NCI-H69 (cell line): Measurements from ENCODE around the gene SUGCT.
"Not testable (repeated sequence)": the region's sequence is repeated elsewhere in the genome, so short reads cannot be mapped to it uniquely, and the experiment has no call there.

Source experiments
- DNase-seq: peaks from one replicate; lab custom pipeline; 2025; lab: John Stamatoyannopoulos, UW

The SUGCT gene

DNA sequence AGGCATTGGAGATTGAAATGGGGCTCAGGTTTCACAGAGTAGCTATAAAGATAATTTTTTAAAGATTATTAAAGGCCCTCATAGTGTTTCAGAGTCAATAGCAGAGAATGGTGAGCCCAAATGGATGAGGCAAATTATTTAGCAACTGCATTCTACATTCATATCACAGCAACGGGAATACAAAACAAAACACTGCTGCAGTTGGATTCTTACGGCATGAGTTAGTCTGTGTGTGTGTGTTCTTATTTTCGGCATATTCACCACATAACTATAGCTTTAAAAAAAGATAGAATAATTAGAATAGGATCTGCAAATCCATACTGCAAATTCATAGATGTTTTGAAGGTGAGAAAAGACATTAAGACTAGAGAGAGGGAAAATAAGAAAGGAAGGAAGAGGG is 66.0 kb downstream of the SUGCT start:
- DNase-seq = no peak

DNA sequence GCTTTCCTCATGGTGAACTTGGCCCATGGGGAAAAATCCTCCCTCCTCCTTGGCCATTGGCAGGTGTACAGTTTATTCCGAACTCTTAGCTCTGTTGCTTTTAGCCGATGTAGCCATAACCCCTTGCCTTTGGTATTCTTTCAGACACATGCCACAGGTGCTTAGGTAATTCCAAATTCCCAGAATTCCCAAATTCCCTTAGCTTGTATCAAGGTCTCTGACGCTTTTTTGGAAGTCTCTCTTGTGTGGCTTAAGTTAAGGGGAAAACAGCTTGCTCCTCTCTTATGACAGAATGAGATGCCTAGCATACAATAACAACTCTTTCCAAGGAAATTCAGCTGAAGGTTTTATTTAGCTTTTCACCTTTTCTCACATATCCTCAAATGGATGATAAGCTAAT is 68.0 kb downstream of the SUGCT start:
- no peak for DNase-seq

DNA sequence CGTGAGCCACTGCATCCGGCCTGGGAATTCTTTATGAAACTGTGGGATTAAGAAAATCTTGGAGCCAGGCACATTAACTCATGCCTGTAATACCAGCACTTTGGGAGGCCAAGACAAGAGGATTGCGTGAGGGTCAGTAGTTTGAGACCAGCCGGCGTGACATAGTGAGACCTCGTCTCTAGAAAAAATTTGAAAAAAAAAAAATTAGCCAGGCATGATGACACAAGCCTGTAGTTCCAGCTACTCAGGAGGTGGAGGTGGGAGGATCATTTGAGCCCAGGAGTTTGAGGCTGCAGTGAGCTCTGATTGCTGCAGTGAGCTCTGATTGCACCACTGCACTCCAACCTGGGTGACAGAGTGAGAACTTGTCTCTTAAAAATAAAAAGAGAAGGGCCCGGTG is 69.8 kb downstream of the SUGCT start:
- no peak for DNase-seq

DNA sequence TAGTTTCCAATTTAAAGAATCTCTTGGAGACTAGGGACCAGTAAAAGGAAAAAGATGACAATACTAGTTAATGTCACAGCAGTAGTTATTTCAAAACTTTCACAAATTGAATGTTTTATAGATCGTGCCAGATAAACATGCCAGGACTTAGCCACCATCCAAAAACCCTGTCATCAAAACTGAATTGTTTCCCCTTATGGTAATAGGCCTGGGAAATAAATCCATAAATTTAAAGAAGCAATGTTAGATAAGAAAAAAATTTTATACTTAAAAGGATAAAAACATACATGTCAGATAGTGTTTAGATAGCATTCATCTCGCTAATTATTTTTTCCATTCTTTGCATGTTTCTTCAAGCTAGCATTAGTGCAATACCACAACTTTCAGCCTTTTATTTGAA is 71.2 kb downstream of the SUGCT start:
- no peak for DNase-seq

DNA sequence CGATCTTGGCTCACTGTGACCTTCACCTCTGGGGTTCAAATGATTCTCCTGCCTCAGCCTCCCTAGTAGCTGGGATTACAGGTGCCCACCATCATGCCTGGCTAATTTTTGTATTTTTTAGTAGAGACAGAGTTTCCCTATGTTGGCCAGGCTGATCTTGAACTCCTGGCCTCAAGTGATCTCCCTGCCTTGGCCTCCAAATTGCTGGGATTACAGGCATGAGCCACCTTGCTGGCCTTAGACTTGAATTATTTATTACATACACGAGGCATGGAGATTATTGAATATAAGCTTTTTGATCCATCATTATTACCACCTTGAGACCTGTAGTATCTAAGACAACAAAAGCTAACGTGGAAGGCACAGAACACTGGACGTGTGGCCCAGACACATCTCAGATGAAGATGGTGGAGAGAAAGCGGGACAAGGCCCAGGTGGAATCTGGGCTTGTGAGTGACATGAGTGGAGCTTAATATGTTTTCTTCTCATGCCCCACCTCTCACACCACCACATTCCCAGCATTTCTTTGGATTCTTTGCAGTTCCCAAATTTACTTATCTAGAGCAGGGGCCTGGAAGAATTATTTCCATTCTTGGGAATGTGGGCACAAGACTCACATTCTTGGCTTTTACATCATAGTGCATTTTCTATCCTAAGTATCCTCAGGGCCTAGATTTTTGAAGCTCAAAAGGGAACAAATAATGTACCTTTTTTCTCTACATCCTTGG is 76.6 kb downstream of the SUGCT start:
- no peak for DNase-seq

DNA sequence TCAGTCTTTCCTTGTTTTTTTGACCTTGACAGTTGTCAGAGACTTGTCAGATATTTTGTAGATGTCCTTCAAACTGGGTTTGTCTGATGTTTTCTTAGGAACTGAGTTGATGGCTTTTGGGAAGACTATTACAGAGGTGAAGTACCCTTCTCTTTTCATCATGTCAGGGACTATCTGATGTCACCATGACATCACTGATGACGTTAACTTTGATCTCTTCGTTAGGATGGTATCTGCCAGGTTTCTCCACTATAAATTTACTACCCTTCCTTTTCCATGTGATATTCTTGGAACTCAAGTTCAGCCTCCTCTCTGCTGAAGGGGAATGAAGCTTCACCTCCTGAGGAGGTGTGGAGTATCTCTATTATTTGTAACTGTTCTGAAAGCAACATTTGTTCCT is 78.5 kb downstream of the SUGCT start:
- DNase-seq = no peak

DNA sequence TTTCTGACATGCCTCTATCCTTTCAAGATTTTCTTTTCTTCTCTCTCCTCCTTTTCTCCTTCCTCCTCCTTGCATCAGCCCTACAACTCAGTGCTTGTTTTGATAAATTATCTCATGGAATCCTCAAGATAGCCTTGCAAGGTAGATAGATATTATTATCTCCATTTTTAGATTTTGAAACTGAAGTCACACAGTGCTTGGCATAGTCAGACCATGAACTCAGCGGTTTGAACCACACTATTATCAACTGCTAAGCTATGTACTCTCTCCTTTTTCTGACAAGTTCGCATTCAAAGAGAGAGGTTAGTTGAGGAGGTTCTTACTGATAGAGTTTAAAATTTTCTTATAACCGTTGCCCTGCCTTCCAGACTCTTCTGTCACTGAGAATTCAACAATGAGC is 79.1 kb downstream of the SUGCT start:
- no peak for DNase-seq

DNA sequence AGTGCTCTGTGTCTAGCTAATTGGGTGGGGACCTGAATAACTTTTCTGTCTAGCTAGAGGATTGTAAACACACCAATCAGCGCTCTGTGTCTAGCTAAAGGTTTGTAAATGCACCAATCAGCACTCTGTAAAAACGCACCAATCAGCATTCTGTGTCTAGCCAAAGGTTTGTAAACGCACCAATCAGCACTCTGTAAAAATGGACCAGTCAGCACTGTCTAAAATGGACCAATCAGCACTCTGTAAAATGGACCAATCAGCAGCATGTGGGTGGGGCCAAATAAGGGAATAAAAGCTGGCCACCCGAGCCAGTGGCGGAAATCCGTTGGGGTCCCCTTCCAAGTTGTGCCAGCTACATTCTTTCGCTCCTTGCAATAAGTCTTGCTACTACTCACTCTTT is 83.8 kb downstream of the SUGCT start:
- not testable (repeated sequence) for DNase-seq

DNA sequence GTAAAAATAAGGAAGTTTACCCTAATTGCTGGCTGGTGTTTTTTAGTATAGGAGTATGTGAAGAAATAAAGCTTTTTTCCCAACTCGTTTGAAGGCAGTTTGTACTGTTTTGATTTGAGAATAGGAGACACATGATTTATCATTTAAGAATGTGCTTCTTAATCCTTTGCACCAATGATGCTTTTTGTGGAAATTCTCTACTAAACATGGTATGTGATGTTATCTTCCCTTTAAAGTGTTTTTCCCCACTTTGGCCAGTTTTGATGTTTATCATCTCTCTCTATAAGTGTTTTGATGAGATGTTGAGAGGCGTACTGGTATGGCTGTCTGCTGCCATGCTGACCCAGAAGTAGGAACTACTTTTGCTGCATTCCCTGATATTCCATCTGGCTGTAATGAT is 85.1 kb downstream of the SUGCT start:
- no peak for DNase-seq

DNA sequence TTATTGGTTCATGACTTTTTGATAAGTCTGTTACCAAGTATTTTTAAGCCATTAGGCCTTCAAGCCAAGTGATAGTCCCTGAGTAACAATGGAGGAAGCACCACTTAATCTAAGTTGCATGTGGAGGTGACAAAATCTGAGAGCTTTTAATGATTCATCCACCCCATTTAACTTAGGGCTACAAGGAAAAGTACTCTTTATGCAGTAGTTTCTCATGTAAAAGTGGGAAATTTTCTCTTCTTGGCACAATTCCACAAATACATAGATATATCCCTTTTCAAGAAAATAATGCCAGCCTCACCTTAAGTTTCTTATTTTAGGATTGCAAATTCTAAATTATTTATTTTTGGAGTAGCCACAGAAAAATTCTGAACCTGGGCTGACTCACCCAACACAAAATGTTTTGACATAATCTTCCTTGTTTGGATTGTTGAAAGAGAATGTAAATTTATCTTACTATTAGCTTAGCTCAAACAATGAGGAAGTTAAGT is 85.7 kb downstream of the SUGCT start:
- DNase-seq = no peak

DNA sequence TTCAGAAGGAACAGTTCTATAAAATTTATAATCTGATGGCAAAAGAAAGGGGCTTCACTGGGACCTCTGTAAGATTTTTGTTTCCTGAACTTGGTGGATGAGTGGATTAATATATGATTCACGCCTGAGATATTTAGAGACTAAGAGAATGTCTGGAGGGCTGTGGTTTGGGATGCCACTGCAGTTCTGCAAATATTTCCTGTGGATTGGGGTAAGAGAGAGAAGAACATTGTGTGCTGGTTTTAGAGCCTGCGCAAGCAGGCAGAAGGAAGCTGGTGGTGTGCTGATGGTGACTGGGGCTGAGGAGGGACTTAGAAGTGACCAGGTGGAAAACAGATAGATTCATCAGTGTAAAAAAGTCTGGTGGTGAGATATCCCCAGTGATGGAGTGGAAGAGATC is 87.0 kb downstream of the SUGCT start:
- no peak for DNase-seq

DNA sequence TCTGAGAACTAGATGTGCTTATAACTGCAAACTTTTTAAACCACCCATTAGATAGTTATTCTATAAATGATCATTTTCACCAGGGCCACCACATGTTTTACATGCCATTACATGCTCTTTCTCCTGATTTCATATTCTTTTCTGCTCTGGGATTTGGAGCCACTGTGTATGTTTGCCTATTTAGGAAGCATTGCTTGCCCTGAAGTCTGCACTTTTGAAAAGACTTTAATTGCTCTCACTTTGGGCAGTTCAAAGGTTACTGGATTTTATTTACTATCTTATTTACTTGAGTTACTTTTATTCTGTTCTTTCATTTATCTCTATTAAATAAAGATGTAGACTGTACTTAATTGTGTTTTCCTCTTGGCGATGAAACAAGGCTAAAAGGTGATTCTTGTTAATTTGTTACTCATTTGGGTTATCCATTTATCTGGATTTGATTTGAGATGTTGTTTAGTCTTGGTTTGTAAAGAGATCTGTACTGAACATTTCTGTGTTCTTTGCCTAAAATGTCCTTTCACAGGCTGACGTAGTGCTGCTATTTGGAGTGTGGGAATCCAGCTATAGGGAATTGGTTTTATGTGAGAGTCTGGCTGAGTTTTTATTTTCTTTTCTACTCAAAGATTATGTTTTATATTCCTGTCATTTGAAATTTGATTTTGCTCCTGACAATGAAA is 88.8 kb downstream of the SUGCT start:
- no peak for DNase-seq

DNA sequence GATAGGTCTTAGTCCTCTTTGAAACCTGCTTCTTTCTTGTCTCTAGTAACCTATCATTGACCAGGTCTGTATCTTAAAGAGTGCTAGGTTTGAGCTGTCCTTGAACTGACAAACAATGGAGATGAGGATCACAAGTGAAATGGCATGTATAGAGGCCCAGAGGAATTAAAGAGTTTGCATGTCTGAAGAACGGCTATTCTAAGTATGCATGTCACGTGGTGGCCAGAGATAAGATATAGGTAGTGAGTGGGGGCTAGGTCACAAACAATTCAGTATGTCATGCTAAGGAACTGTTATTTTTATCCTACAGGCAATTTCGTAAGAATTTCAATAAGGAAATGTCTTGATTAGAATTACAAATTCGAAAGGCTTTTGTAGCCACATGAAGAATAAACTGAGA is 95.3 kb downstream of the SUGCT start:
- no peak for DNase-seq

DNA sequence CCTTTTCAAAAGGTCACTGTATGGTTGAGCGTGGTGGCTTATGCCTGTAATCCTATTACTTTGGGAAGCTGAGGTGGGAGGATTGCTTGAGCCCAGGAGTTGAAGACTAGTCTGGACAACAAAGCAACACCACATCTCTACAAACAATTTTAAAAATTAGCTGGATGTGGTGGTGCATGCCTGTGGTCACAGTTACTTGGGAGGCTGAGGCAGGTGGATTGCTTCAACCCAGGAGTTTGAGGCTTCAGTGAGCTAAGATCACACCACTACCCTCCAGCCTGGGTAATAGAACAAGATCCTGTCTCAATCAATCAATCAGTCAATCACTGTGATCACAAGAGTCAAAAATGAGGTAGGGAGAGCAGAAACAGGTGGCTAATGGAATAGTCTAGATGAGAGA is 97.0 kb downstream of the SUGCT start:
- DNase-seq = no peak

DNA sequence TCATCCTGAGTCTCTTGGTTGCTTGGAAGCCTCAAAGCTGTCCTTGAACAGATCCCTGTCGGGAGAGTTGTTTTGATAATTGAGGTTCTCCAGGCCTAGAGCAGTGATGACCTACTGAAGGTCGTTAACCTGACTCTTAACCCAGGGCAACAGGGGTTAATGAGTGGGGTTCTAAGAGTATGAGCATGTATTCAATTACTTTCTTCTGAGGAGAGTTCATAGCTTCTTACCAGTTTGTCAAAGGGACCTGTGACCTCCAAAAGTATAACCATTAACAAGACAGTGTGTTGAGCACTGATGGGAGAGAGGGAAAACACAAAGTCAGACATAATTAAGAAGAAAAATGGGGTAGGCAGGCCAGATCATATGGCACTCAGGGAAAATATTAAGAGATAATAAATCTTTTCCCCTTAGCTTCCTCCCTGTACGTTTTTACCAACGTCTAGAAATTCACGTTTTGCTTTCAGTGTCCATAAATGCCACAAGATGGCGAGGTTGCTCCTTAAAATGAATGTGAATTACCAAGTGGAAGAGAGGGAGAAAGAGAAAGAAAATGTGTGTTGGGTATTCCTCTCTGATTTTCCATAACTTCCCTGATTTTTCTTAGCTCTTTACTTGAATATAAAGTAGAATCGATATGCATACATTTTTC is 97.6 kb downstream of the SUGCT start:
- DNase-seq = peak; percentile 49

DNA sequence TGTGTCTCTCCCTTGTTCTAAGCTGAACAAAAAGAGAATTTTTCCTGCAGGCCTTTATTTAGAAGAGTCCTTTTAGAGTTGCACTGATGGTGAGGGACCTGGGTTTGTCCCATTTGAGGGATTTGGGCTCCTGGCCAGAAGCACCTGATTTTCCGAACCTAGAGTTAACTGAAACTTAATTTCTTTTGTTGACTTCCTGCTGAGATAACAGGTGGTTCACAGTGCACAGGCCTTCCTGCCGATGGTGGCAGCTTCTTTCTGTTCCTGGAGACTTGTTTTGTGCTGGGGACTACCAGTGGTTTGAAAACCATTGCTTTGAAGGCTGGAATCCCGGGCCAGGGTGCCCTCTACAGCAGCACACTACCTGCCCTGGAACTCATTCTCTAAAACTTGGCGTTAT is 99.2 kb downstream of the SUGCT start:
- DNase-seq = no peak

DNA sequence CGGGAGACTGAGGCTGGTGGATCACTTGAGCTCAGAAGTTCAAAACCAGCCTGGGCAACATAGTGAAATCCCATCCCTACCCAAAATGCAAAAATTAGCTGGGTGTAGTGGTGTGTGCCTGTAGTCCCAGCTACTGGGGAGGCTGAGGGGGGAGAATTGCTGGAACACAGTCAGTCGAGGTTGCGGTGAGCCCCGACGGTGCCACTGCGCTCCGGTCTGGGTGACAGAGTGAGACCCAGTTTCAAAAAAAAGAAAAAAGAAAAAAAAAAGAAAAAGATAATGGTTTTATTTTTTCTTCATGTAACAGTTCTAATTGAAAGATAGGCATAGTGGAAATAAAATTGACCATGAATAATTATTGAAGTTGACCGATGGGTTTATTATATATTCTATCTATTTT is 99.9 kb downstream of the SUGCT start:
- no peak for DNase-seq

DNA sequence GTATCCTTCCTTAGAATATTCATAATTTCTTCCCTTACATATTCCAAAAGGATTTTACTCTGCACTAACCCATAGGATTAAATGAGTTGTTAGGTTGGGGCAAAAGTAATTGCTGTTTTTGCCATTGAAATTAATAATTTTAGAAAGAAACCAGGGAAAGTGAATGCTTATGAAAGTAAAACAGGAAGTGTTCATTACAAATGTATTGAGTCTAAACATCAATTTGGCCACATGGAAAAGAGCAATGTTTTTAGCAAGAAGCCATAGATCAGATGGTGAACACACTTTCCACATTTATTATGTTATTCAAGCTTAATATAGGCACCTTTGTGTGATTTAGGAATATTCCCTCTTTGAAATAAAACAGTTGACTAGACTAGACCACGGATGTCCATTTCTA is 102.9 kb downstream of the SUGCT start:
- no peak for DNase-seq

DNA sequence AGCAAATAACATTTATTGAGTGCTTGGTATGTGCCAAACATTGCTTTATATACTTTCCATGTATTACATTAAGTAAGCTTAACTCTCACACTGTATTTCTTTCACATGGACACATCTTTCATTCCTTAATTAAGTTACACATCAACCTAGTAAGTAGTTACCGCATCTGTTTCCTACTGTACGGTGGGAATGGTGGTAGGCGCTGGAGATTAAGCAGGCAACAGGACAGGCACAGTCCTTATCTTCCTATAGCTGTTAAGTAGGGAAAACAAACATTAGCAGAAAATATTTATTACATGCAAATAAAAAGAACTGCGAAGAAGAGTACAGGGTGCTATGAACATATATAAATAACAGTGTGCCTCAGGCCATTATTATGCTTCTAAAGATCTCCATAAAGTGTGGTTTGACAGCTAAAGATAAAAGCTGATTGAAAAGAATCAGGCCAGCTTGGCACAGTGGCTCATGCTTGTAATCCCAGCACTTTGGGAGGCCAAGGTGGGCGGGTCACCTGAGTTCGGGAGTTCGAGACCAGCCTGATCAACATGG is 105.0 kb downstream of the SUGCT start:
- DNase-seq = no peak

DNA sequence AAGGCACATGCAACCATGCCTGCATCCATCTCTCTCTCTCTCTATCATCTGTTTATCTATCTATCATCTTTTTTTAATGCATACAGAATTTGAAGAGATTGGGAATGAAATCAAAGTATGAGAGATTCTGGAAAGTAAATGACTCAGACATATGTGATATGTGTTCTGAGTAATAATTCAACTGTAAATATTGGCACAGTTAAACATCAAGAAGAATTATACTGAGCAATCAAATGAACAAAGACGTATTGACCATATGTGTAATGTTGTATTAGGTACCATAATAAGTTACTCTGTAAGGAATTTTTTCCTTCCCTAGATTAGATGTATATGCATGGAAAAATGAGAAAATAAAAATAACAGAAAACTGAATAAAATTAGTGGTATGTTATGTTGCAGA is 108.3 kb downstream of the SUGCT start:
- no peak for DNase-seq

DNA sequence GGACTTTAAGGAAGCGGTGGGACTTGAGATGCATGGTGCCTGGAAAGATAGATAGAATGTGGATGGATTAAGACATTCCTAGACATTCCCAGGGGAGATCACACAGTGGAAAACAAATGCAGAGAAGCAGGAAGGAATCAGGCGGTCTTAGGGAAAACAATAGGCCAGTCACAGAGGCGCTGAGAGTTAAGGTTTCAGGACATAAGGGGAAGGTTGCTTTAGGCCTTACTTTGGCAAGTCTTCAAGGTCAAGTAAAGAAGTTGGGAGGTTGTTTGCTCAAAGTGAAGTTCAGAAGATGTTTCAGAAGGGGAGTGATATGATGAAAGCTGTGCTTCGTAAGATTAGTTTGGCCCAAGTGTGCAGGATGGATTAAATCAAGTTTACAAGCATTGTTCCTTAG is 109.4 kb downstream of the SUGCT start:
- no peak for DNase-seq

DNA sequence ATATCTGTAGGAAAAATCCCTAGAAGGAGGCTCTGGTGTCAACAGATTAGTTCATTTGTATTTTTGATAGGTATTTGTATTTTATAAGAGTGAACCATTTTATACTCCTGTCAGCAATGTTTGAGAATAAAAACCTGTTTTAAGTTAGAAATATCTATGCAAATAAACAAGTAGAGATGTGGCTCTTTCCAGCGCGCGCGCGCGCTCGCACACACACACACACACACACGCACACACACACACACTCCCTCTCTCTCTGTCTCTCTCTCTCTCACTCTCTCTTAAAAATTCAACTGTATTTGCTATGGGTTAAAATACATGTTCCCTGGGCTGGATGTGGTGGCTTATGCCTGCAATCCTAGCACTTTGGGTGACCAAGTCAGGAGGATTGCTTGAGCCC is 113.9 kb downstream of the SUGCT start:
- no peak for DNase-seq

DNA sequence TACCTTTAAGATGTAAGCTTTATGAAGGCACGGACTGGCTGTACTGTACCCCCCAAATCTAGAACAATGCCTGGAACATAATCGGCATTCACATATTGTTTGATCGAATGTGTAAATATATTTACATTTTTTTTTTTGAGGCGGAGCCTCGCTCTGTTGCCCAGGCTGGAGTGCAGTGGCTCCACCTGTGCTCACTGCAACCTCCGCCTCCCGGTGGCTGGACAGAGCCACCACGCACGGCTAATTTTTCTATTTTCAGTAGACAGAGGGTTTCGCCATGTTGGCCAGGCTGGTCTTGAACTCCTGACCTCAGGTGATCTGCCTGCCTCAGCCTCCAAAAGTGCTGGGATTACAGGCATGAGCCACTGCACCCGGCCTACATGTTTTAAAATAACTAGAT is 118.6 kb downstream of the SUGCT start:
- DNase-seq = not testable (repeated sequence)
